GM12801 (cell line): ENCODE data around the gene RP9.

Experiments used
- TF ChIP-seq, protein P1 (sequence below): IDR thresholded peaks from one replicate; pipeline ENCODE4 v1.5.1; 2011; ENCODE audit warnings: control low read depth; ENCODE audit not compliant: insufficient read length; ENCODE audit errors: extremely low read depth

The RP9 gene

DNA sequence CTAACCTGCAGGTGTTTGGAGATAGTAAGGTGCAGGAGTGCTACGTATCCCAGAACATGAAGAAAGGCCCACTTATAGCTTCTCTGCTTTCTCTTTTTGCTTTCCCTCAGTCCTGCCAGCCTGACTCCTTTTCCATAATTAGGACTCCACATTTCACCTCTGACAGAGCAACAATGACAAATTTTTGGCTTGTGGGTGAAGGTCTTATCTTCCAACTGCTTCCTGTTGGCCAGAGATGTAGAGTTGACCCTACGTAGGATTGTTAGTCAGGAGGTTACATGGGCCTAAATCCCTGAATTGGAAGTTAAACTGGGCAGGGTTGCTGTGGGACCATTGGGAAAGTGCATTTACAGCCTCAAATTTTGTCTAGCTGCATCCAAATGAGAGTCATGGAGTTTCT lies 21.3 kb downstream of the RP9 start:
- TF ChIP-seq, protein P1, sequence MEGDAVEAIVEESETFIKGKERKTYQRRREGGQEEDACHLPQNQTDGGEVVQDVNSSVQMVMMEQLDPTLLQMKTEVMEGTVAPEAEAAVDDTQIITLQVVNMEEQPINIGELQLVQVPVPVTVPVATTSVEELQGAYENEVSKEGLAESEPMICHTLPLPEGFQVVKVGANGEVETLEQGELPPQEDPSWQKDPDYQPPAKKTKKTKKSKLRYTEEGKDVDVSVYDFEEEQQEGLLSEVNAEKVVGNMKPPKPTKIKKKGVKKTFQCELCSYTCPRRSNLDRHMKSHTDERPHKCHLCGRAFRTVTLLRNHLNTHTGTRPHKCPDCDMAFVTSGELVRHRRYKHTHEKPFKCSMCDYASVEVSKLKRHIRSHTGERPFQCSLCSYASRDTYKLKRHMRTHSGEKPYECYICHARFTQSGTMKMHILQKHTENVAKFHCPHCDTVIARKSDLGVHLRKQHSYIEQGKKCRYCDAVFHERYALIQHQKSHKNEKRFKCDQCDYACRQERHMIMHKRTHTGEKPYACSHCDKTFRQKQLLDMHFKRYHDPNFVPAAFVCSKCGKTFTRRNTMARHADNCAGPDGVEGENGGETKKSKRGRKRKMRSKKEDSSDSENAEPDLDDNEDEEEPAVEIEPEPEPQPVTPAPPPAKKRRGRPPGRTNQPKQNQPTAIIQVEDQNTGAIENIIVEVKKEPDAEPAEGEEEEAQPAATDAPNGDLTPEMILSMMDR = no peak

GRCh38 chr7:33087356-33087755 lies 21.8 kb downstream of the RP9 start:
- TF ChIP-seq, protein P1 = no peak

DNA sequence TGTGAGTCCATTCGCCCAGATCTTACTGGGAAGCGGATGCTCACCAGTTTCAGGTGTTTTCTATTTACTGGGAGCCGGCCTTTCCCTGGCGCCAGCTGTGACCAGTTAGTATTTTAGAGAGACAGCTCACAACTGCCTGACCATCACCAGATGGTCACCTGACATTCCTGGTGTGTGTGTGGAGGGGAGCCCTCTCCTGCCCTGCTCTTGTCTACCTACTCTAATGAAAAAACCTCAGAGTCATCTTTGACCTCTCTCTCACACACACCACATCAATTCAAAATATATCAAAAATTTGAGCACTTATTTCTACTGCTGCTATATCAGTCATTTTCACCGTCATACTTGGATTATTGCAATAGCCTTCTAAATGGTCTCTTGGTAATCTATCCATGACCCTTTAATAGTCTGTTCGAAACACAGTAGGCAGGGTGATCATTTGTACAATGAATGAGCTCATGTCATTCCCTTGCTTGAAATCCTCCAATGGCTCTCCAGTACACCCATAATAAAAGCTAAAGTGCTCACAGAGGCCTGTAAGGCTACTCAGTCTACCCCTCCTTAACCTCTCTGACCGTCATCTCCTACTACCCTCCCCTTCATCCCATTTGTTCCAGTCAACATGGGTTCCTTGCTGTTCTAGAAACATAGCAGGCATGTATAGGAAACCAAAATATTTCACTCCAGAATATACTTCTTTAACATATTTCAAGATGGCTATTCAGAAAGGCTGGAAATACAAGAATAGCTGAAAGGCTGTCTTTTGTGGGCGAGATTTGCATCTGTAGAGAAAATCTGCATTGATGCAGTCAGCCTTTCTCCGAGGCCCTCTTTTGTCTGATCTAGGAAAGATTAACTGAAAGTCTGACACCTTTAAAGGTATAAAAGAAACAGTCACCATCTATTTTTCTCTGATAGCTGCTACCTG lies 29.2 kb downstream of the RP9 start:
- TF ChIP-seq, protein P1 = no peak

GRCh38 chr7:33079096-33079495 lies 30.1 kb downstream of the RP9 start:
- TF ChIP-seq, protein P1 = no peak

GRCh38 chr7:33076737-33077136 lies 32.5 kb downstream of the RP9 start:
- TF ChIP-seq, protein P1 = no peak

DNA sequence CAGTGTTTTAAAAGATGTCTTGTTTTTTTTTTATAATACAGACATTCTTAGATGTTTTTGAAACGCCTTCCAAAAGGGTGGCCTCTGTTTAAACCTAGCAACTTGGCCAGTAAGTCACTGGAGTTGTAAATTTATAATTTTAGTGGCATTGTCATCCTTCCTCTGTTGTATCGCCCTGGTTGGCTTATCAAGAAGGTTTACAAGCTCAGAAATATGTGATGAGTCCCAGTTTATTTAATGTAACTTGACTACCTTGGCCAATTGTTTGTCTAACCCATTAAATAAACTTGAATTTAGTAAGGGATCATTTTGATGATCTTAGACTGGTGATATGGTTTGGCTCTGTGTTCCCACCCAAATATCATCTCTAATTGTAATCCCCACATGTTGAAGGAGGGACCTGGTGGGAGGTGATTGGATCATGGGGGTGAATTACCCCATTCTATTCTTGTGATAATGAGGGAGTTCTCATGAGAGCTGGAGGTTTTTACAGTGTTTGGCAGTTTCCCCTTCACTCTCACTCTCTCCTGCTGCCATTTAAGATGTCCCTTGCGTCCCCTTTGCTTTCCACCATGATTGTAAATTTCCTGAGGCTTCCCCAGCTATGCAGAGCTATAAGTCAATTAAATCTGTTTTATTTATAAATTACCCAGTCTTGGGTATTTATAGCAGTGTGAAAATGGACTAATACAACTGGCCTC lies 33.2 kb downstream of the RP9 start:
- TF ChIP-seq, protein P1 = no peak

- TF ChIP-seq, protein P1 = no peak
These were observed 36.0 kb downstream of the RP9 start for GRCh38 chr7:33073243-33073642.
